Stimulated activated CD8-positive, alpha-beta memory T cell treated with anti-CD3 and anti-CD28 coated beads, Interleukin-2, amount 100 ng/mL, for 1 hour (primary cell): ENCODE measurements around the gene CABCOCO1.

ENCODE experiments used
- DNase-seq, 2 donors: peaks; one replicate each; pipeline ENCODE4 v3.0.0-alpha.2; 2020; ENCODE audit warnings: low read depth in 2 of 2

Gene CABCOCO1

GRCh38 chr10:61812920-61813319, 150.2 kb downstream of the CABCOCO1 start:
- no peak for DNase-seq

GRCh38 chr10:61814160-61814559, 151.4 kb downstream of the CABCOCO1 start:
- no peak for DNase-seq

GRCh38 chr10:61815496-61815895, 152.8 kb downstream of the CABCOCO1 start:
- no peak for DNase-seq
